NCI-H1436 treated with DMSO at 0.1 percent for 48 hours (cell line): ENCODE data around the gene KDM5B.

Experiments used
- DNase-seq: peaks from one replicate; lab custom pipeline; 2025; lab: John Stamatoyannopoulos, UW

The KDM5B gene

DNA sequence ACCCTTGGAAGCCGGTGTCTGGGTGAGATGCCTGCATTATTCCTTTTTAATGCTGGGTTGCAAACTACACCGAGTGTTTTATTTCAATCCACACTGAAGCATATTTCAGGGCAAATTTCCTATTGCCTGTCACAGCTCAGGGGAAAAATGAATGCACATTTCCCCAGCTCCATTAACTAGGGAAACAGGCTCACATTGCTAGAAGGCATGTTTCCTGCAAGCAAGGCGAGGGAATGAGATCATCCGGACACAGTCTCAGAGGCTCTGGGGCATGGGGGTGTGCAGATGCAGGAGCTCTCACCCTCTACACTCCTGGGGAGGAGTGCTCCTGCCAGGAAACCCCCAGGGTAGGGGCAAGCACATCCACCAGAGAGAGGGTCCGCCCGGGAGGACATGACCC is 122.6 kb downstream of the KDM5B start:
- no peak for DNase-seq

- no peak for DNase-seq
Observed at GRCh38 chr1:202684716-202685115, 123.5 kb downstream of the KDM5B start.

DNA sequence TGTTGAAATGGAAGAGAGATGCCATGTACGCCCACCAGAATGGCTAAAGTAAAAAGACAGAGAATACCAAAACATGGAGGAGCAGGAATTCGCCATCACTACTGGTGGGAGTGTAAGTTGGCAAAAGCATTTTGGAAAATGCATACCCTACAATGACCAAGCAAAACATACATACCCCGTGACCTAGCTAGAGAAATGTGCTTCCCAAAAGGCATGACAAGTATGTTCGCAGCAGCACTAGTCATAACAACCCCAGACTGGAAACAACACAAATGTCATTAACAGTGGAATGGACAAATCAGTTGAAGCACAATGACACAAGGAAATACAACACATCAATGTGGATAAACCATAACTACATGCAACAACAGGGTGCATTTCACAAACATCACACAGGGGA is 125.2 kb downstream of the KDM5B start:
- DNase-seq = no peak

GRCh38 chr1:202682477-202682876 is 125.7 kb downstream of the KDM5B start:
- no peak for DNase-seq

DNA sequence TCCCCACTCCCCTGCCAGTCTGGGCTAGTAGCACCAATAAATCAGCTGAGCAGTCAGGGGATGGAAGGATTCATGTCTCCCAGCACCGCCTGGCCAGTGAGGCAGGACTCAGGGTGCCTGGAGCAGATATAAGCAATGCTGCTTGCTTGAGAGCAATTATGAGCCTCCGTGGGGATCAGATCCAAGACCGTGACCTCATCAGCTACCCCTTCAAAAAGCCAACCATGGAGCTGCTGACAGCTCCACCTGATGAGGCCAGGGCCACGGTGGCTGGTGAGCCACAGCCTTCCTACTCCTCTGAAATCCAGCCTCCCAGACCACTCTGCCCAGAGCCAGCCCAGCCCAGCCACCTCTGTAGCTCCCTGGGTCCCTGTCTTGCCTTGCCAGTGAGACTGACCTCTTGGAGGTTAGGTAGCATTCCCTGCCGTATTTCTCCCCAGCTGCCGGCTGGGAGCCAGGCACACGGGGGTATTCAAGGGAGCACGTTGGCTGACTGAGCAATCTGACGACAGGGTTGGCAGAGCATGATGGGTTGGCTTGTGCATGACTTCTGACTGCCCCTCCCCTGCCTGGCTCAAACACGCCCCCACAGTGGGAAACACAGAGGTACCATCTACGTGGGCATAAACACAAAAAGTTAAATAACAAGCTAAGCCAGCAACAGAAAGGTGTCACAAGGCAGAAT is 126.3 kb downstream of the KDM5B start:
- DNase-seq = no peak

DNA sequence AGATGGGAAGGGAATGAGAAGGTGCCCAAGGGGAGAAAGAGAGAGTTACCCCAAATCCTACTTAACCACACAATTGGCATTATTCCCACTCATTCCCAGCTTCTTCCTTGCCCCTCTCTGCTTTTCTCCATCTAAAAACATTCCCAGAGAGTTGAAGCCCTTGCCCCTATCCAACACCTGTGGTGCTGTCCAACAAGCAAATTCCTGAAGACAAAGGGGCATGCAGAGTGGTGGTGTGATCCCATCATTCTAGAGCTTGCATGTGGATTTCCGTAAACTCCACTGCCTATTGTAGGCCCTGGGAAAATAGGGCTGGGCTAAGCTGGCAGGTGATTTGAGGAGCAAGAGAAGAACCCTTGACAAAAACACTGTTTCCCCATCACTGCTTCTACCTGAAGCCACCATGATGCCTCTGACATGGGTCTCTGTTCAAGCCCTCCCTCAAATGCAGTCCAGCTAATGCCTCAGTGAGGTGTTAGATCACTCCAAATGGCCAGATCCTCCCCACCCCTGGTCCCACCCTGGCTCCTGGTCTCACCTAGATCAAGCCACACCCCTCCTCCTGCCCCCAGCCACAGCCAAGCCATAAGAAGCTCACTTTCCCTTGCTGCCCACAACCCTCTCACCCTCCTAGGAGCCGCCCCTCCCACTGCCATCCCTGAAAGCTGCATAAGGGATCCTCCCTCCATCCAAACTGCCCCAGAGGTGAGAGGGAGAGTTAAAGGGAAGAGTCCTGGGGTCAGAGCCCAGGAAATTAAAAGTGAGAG is 127.5 kb downstream of the KDM5B start:
- DNase-seq = no peak

DNA sequence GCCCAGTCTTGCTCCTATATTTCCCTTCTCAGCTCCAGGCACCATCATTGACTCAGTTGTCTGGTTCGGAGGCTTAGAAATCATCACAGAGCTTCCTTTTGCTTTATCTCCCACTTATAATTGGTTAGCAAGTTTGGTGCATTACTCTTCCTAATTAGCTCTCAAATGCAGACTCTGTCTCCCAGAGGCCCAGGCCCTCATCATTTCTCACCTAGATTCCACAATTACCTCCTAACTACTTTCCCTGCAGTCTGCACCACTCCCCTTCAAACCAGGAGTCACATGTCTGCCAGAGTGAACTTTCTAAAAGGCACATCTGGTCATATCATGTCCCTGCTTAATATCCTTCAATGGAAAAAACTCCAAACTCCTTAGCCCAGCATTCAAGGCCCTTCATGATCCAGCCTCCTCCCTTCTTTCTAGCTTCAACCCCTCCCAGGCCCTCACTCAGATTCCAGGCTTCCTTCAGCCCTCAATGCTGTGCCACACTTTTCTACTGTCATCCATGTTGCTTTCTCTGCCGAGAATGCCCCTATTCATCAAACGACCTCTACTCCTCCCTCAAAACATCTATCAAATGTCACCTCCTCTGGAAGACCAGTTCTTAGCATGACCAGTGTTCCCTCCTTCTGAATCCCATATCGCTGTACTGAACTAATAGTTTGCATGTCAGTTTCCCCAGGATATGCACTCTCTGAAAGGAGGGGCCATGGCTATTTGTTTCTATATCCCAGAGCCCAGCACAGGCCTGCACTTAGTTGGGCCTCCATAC is 128.6 kb downstream of the KDM5B start:
- DNase-seq = no peak

GRCh38 chr1:202677433-202677832 is 130.8 kb downstream of the KDM5B start:
- DNase-seq = no peak
